K562 (cell line): ENCODE measurements around the gene MTHFR. TPM values are rescaled to one million over a fixed set of nuclear protein-coding genes. Genes with fewer than 3 reads are reported as not detected.

Source experiments
- CBX3 ChIP-seq, 2 experiments: IDR thresholded peaks; 1 replicate in 1 of 2; 2 replicates in 1 of 2; pipeline ENCODE4 v1.6.1; 2012; ENCODE audit warnings: inconsistent platforms in 2 of 2, low read length in 2 of 2, borderline replicate concordance in 1 of 2, control low read depth in 1 of 2
- CREB3L1 ChIP-seq: fragments of 450-650 bp; IDR thresholded peaks from 2 replicates; pipeline ENCODE4 v1.6.1; 2014; ENCODE audit warnings: low read depth, mild to moderate bottlenecking, moderate library complexity, borderline replicate concordance
- DIDO1 ChIP-seq: fragments of 450-650 bp; IDR thresholded peaks from 2 replicates; pipeline ENCODE4 v1.6.1; 2016; ENCODE audit warnings: low read depth, missing biosample characterization, missing genetic modification characterization
- ELF4 ChIP-seq: fragments of 450-650 bp; formaldehyde crosslinking; IDR thresholded peaks from 2 replicates; pipeline ENCODE4 v1.4.0; 2022; ENCODE audit warnings: missing genetic modification characterization
- HMG20A ChIP-seq: fragments of 450-650 bp; formaldehyde crosslinking; conservative IDR thresholded peaks from 2 replicates; pipeline ENCODE4 v1.4.0; 2020; ENCODE audit warnings: mild to moderate bottlenecking, mixed read lengths
- IRF9 ChIP-seq: fragments of 450-650 bp; IDR thresholded peaks from 2 replicates; pipeline ENCODE4 v1.6.1; 2016; ENCODE audit warnings: missing biosample characterization, missing genetic modification characterization
- KLF16 ChIP-seq: IDR thresholded peaks from 2 replicates; pipeline ENCODE4 v1.6.1; 2016; ENCODE audit warnings: antibody characterized with exemption
- MEF2D ChIP-seq: conservative IDR thresholded peaks from 2 replicates; pipeline ENCODE4 v1.6.1; 2016; ENCODE audit warnings: low read depth, missing genetic modification characterization, missing compliant biosample characterization
- NCOA1 ChIP-seq: fragments of 450-650 bp; IDR thresholded peaks from 2 replicates; pipeline ENCODE4 v1.6.1; 2016; ENCODE audit warnings: low read depth
- POLR2A ChIP-seq: fragments of 450-650 bp; conservative IDR thresholded peaks from 2 replicates; pipeline ENCODE4 v1.6.1; 2016
- POU5F1 ChIP-seq: fragments of 150-350 bp; IDR thresholded peaks from 2 replicates; pipeline ENCODE4 v1.6.1; 2014; ENCODE audit warnings: borderline replicate concordance, low read length, low read depth, mild to moderate bottlenecking; ENCODE audit not compliant: partially characterized antibody
- PRMT5 ChIP-seq: sonication (generic); formaldehyde crosslinking; IDR thresholded peaks from 2 replicates; pipeline ENCODE4 v1.5.0; 2020; ENCODE audit warnings: missing genetic modification reagents
- SNIP1 ChIP-seq: fragments of 450-650 bp; IDR thresholded peaks from 2 replicates; pipeline ENCODE4 v1.7.1; 2017; ENCODE audit warnings: low read depth, mild to moderate bottlenecking
- ZBTB17 ChIP-seq: fragments of 450-650 bp; formaldehyde crosslinking; IDR thresholded peaks from 2 replicates; pipeline ENCODE4 v1.4.0; 2020; ENCODE audit warnings: mild to moderate bottlenecking
- ZBTB9 ChIP-seq: fragments of 450-650 bp; formaldehyde crosslinking; IDR thresholded peaks from 2 replicates; pipeline ENCODE4 v1.4.0; 2020; ENCODE audit warnings: mild to moderate bottlenecking, moderate library complexity
- polyA plus RNA-seq, 8 experiments: library from polyadenylated mRNA; depleted of rRNA in 4 of 8; stranded (reverse) in 5 of 8; unstranded in 3 of 8; fragments of >200 nt; fragmentation: Nextera tagmentation in 2 of 8; fragmentation: Illumina TruSeq in 1 of 8; extraction: Ambion mirVana in 2 of 8; extraction: Trizol in 1 of 8; gene quantifications; 2 replicates each; pipeline versions ENCODE4 v1.2.1 to v1.2.3, GENCODE V29; 2011 to 2014; ENCODE audit warnings: inconsistent platforms in 1 of 8, missing spikeins in 1 of 8
- total RNA-seq, 7 experiments: library from RNA; depleted of rRNA in 6 of 7; stranded (reverse); fragments of >200 nt in 6 of 7; fragmentation: Illumina TruSeq in 2 of 7; extraction: Trizol in 2 of 7; gene quantifications; 2 replicates each; pipeline versions ENCODE4 v1.2.1 to v1.2.3, GENCODE V29; 2011 to 2021; ENCODE audit warnings: low replicate concordance in 1 of 7
- TF ChIP-seq, protein P1 (sequence below): fragments of 450-650 bp; IDR thresholded peaks from 2 replicates; pipeline ENCODE4 v1.6.1; 2017; ENCODE audit warnings: mild to moderate bottlenecking, moderate library complexity

The MTHFR gene
- total and polyA plus RNA-seq, 9 of the 15 experiments (the other 6 are each of a cell fraction or from before 2014, with no cell fraction given) = 5.0 to 104 (median 62.6) TPM

- TF ChIP-seq CBX3 (IDR thresholded peaks at IDR 0.05; ENCODE audit: borderline replicate concordance in 1 of 2, low read length in 2 of 2) = peak in 1 of 2 experiments; percentile 75; a peak in 1 of 3 replicates
- TF ChIP-seq NCOA1 = peak; percentile 85
- TF ChIP-seq, protein P1, sequence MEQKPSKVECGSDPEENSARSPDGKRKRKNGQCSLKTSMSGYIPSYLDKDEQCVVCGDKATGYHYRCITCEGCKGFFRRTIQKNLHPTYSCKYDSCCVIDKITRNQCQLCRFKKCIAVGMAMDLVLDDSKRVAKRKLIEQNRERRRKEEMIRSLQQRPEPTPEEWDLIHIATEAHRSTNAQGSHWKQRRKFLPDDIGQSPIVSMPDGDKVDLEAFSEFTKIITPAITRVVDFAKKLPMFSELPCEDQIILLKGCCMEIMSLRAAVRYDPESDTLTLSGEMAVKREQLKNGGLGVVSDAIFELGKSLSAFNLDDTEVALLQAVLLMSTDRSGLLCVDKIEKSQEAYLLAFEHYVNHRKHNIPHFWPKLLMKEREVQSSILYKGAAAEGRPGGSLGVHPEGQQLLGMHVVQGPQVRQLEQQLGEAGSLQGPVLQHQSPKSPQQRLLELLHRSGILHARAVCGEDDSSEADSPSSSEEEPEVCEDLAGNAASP = no peak
- no peak for TF ChIP-seq SNIP1
- TF ChIP-seq CREB3L1 = no peak; the same call in 1 of the 2 replicates
- 0 out of 2 replicates have a peak, but pooled peaks have one; percentile 57 for TF ChIP-seq DIDO1 (tag)
- no peak for TF ChIP-seq HMG20A
- TF ChIP-seq IRF9 (tag) = peak; percentile 73; the same call in 1 of the 2 replicates
- TF ChIP-seq MEF2D (tag) = peak; percentile 88
- no peak; the same call in none of the 2 replicates for TF ChIP-seq POLR2A
- TF ChIP-seq ELF4 (CRISPR knock-in tag) = peak; percentile 82; the same call in 1 of the 2 replicates
- TF ChIP-seq POU5F1 = no peak
- TF ChIP-seq ZBTB17 = peak; percentile 71
- no peak for TF ChIP-seq PRMT5 (CRISPR knock-in tag)
- peak; percentile 82 for TF ChIP-seq KLF16
- TF ChIP-seq ZBTB9 (CRISPR knock-in tag) = no peak; the same call in 1 of the 2 replicates
Observed at GRCh38 chr1:11797525-11798216, 8.1 kb downstream of the MTHFR start (continued).
